IMR-90 (cell line): Measurements from ENCODE around the gene ANKIB1.

Source experiments
- FOS ChIP-seq: fragments of 150-350 bp; IDR thresholded peaks from 2 replicates; pipeline ENCODE4 v1.6.1; 2016; ENCODE audit warnings: low read depth, low read length
- MXI1 ChIP-seq: IDR thresholded peaks from 2 replicates; pipeline ENCODE4 v1.6.1; 2012; ENCODE audit warnings: low read depth, mild to moderate bottlenecking, low read length, moderate library complexity, borderline replicate concordance
- POLR2A ChIP-seq: IDR thresholded peaks from 2 replicates; pipeline ENCODE4 v1.6.1; 2012; ENCODE audit warnings: mild to moderate bottlenecking, low read depth, low read length
- RCOR1 ChIP-seq: IDR thresholded peaks from 2 replicates; pipeline ENCODE4 v1.6.1; 2012; ENCODE audit warnings: mild to moderate bottlenecking, low read length, improper control_type of control experiment; ENCODE audit not compliant: insufficient replicate concordance
- TF ChIP-seq, protein P1 (sequence below): conservative IDR thresholded peaks from 2 replicates; pipeline ENCODE4 v1.5.1; 2012; ENCODE audit warnings: mild to moderate bottlenecking, low read depth, low read length, improper control_type of control experiment

DNA sequence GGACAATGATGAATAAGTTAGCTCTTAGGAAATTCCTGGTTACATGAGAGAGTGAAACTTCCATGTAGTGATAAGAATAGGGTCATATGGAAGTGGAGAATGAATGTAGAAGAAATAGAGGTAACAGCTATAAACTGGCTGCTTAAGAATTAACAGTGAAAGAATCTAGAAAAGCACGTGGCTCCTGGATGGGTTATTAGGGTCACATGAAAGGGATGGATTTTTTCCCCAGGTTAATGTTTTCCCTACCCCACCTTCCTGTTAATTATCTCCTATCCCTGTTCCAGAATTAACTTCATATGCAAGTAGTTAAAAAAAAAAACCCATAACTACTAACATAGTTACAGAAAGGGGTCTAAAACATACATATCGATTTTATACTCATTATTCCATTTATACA is 58.0 kb downstream of the ANKIB1 start:
- TF ChIP-seq, protein P1, sequence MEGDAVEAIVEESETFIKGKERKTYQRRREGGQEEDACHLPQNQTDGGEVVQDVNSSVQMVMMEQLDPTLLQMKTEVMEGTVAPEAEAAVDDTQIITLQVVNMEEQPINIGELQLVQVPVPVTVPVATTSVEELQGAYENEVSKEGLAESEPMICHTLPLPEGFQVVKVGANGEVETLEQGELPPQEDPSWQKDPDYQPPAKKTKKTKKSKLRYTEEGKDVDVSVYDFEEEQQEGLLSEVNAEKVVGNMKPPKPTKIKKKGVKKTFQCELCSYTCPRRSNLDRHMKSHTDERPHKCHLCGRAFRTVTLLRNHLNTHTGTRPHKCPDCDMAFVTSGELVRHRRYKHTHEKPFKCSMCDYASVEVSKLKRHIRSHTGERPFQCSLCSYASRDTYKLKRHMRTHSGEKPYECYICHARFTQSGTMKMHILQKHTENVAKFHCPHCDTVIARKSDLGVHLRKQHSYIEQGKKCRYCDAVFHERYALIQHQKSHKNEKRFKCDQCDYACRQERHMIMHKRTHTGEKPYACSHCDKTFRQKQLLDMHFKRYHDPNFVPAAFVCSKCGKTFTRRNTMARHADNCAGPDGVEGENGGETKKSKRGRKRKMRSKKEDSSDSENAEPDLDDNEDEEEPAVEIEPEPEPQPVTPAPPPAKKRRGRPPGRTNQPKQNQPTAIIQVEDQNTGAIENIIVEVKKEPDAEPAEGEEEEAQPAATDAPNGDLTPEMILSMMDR: no peak
- TF ChIP-seq FOS (no peak), POLR2A (no peak), RCOR1 (no peak), MXI1 (no peak)
